Measurements from ENCODE around the gene DDA1.

Gene DDA1

DNA sequence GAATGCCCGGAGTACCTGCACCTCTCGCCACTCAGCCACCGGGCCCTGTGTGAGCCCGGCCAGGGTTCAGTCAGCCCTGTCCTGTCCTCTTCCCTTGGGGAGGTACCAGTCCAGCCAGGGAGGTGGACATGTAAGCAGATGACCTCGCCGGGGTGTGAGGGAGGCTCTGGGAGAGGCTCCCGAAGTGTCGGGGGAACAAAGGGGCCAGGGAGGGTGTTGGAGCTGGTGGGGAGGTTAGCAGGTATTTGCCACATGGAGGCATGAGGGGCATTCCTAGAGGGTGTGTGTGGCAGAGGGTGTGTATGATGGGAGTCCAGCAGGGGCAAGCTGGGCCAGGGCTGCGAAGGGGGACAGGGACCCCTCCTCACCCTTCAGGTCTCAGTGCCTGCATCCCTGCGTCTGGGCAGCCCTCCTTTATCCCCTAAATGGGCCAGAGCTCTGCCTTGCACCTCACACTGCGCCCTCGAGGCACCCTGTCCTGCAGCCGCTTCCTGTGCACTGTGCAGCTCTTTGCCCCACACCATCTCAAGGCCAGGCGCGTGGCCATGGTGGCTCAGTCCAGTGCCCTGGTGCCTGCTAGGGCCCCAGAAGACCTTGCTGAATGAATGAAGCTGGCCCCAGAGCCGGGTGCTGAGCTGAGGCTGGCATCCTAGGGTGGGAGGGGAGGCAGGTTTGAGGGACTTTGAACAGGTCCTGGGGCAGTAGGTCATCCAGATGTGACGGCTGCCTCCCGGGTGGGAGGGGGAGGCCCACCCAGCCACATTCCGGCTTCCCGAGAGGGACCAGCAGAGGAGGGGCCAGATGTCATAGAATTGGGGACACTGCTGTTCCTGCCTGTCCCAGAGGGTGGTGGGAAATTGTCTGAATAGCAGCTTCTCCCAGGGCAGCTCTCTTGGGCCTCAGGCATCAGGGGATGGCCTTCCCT is 3.1 kb downstream of the DDA1 start:
- DNase-seq, result no peak

DNA sequence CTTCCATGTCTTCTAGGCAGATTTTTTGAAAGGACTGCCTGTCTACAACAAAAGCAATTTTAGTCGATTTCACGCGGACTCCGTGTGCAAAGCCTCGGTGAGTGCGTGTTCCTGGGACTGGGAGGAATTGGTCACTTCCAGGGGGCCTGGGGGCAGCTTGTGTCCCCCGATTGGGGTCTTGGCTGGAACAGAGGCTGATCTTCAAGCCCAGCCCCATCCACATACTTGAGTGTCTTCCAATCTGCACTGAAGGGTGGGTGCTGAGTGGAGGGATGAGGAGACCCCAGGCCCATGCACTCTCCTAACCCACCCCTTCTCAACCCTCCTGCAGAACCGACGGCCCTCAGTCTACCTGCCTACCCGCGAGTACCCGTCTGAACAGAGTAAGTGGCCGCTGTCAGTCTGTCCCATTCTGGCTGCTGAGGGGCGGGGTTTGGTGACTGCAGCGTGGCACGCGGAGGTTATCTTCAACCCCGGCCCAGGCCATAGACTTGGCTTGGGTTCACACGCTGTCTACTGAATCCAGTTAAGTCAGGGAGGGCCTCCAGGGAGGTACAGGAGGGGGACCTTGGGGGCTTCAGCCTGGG is 4.7 kb downstream of the DDA1 start:
- DNase-seq, result no peak

DNA sequence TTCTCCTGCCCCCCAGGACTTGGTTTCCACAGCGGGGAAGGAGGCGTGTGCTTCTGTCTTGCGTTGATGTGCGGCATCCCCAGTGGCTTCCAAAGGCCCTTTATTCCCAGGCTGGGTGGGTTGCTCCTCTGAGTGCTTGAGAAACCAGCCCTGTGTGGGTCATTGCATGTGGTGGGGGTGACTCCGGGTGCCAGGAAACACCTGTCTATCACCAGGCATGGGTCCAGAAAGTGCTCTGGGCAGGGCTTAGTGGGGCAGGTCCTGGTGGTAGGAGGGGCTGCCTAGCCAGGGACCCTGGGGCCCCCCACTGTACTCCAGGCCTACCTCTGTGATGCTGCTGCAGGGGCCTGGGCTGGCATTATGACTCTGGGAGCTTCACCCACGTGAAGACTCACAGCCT is 9.6 kb downstream of the DDA1 start:
- no peak for DNase-seq

DNA sequence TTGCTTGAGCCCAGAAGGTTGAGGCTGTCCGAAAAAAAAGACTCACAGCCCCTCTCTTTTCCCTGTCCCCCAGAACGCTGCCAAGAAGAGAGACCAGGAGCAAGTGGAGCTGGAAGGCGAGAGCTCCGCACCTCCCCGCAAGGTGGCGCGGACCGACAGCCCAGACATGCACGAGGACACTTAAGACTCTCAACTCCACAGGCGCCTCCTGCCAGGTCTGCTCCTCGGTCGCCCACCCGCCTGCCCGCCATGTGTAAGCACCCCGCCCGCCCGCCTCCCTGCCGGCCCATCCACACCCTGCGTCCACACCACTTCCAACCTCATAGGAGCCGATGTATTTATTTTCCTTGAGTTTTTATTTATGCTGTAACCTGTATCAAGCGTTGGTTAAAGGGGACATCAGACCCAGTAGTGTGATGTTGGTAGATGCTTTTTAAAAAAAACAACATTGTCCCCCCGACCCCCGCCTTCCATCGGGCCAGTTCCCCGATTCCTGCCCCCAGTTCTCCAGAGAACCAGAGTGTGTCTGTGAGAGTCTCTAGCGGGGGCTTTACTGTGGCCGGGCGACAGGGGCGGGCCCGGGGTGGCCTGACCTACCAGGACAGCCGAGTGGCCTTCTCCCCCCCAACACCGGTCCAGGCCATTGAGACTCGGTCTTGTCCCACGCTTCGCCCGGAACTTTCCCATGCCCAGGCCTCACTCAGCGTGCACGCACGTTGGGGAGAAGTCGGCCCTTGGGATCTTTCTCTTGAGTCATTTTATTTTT is 10.3 kb downstream of the DDA1 start:
- DNase-seq, result no peak

DNA sequence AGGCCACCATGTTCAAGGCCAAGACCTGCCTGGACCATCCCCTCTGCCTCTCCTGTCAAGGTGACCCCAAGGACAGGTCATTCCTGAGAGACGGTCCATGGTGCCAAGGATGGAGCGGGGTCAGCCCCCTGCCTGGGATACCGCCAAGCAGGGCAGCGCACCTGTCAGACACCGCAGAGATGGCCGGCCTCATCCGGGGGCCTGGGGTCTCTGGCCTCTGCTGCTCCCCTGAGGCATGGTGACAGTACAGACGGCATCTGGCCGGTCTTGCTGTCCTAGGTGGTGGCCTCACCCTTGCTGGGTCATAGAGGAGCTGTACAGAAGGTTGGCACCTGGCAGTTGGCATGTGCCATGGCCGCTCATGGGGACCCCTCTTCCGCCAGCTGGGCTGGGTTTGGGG is 11.1 kb downstream of the DDA1 start:
- no peak for DNase-seq

DNA sequence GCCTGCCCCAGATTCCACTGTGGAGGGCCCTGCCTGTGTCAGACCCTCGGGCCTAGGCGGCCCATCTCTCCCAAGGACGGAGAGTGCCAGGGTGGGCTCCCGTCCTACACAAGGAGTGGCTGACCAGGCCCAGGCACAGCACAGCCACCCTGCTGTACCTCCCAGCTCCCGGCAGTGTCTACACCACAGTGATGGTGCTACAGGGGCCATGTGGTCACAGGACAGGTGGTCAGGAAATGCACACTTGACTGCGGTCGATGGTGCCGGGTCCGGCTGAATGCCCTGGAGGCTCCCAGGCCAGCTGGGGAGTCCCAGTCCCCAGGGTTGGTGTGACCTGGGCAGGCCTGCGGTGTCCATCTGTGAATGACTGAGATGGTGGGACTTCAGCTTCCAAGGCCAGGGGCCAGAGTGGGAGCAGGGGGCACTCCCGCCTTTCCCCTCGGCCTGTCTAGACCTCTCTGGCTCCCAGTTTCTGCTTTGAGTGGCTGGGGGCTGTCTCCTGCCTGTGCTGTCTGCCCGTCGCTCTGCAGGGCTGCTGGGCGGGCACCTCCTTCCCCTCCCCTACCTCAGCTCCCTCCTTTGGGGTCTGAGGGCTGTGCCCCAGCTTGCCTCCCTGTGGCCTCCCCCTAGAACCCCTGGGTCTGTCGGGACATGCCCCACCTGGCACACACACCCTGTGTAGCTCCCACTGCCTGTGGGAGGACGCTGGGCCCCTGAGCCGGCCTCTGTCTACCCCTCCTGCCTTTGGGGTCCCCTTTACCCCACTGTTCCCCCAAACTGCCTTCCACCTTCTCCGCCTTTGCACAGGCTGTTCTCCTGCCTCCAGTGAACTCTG is 12.5 kb downstream of the DDA1 start:
- no peak for DNase-seq

DNA sequence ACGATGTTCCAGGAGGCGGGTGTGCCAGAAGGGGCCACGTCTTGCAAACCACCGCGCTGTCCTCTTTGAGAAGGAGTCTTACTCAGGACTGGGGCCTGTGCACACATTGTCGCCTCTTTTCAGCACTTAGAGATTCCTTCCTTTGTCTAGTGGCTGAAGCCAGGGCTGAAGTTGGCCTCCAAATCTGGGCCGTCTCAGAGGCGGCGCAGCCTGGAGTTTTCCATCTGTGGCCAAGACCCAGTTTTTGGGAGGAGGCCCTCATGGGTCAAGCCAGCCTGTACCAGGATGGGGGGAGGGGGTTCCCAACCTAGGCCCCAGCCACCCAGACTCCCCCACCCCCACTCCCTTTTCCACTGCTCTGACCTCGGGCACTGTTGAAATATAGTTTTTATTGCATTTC is 13.5 kb downstream of the DDA1 start:
- DNase-seq, result no peak

DNA sequence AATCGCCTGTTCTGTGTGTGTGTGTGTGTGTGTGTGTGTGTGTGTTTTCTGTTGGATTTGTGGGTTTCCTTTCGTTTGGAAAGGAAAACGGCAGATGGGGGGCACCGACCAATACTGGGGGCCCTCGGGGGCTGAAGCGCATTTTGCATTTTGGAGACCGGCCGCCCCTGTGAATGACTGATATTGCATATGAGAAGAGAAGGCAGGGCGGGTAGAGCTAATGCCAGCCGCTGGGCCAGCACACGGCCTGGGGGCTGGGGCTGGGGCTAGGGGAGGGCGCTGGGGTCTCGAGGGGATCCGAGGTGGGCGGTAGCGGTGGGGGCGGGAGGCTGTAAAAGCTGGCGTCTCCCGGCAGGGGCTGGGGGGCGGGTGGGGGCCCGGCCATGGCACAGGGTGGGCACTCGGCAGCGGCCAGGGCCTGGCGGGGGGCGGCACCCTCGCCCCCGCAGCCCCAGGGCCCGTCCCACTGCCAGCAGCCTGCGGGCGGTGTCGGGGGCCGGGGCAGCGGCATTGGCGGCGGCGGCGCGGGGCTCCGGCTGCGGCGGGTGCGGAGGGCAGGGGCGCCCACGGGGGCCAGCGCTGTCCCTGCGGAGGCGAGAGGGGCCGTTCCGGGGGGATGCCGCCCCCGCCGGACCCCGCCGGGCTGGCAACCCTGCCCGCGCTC is 14.1 kb downstream of the DDA1 start:
- DNase-seq, result no peak

DNA sequence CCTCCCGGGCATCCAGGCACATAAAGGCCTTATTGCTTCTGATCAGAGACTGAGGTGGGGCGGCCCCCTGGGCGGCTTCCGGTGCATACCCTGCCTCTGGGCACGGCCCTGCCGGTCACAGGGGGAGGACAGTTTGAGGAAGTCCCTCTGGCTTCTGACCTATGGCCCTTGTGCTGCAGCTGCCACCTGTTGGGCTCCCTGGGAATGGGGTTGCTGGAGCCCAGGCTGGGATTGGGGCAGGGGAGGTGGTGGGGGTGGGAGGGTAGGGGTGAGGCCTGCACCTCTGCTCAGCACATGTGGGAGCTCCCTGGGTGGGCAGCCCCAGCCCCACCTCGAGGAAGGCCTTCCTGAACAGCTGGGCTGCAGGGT is 14.6 kb downstream of the DDA1 start:
- no peak for DNase-seq

DNA sequence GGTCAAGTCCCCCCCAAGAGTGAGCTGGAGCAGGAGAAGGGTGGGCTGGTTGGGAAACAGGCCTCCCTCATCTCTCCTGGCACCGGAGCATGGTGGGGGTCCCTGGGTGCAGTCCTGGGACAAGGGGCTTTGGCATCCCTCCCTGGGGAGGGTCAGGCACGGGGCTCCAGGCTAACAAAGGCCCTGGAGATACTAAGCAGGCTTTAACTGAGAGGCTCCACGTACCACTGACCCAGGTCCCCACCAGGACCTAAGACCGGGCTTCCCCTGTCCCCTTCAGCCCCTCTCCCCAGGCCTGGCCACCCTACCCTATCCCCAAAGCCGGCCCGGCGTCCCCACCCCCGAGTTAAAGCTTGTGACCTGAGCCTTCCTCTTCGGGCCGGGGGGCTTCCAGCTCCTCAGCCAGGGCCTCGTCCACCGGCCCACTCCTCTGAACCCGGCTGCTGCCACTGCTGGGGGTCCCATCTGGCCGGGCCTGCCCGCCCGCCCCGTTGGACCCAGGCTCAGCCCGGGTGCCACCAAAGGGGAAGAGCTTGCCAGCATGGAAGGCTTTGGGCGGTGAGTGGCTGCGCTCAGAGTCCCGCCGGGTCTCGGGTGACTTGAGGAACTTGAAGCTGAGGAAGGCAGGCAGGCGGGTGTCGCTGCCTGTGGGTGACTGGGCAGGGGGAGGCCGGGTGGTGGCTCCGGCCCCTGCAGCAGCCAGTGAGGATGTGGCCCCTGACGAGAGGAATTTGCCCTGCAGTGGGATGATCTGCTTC is 15.2 kb downstream of the DDA1 start:
- DNase-seq, result no peak

DNA sequence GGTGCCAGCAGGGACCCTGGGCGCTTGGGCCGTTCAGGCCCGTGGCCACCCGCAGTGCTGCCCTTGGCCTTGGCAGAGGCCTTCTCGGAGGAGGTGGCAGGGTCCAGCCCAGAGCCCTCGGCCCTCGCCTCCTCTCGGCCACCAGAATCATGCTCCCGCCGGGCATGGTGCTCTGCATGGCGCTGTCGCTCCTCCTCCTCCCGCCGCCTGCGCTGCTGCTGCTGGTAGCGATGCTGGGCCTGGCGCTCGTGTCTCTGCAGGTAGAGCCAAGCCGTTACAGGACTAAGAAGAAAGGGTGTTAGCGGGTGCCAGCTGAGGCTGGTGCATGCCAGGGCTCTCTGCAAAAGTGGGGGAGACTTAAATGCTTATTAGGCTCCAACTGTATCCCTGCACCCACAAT is 15.8 kb downstream of the DDA1 start:
- DNase-seq, result no peak

DNA sequence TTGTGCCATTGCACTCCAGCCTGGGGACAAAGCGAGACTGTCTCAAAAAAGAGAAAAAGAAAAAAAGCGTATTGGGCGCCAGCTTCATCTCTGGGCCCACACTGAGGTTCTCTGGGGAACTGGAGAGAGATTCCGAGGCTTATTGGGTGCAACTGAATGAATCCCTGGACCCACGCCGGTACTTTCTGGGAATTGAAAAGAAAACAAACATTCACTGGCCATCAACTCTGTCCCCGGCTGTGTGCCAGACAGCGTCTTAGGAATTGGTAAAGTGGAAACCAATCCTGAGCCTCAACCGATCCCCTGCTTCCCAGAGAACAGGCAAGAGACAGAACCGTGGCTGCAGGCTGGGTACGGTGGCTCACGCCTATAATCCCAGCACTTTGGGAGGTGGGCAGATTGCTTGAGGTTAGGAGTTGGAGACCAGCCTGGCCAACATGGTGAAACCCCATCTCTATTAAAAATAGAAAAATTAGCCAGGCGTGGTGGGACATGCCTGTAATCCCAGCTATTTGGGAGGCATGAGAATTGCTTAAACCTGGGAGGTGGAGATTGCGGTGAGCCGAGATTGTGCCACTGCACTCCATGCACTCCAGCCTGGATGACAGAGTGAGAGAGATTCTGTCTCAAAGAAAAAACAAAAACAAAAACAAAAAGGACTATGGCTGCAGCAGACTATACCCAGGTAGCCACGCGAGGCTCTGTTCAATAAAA is 16.7 kb downstream of the DDA1 start:
- DNase-seq, result no peak

DNA sequence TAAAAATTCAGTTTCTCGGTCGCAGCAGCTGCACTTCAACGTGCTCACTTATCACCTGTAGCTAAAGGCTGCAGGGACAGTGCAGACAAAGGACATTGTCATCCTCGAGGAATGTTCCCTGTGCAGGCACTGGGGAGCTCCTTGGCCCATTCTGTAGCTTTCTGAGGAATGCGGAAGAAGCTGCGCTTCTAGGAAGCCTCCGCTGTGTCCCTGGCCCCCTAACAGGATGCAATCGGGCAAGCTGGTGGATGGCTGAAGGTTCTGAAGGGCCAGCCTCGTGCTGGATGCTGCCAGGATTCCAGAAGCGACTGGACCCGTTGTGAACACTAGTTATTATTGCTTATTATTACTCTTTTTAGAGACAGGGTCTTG is 17.2 kb downstream of the DDA1 start:
- DNase-seq, result no peak

DNA sequence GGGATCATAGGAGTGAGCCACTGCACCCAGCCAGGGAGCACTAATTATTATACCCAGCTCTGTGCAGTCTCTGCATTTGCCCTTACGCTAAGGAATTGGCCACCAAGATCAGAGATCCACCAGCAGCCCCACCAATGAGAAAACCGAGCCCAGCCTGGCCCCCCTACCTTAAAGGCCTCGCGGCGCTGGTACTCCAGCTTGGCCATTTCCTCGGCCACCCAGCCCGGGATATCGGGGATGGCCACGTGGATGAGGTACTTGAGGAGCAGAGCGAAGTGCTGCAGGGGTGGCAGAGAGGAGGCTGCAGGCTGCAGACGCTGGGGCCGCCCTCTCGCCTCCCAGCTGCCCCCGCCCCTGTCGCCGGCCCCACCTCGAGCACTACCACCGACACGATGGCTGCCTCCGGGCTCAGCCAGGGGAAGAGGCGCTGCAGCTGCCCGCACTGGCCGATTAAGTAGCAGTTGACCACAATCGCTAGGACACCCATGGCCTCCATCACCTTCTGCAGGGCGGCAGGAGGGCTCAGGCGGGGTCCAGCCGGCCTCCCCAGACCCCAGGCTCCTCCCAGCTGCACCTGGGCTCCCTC is 17.8 kb downstream of the DDA1 start:
- DNase-seq, result no peak

DNA sequence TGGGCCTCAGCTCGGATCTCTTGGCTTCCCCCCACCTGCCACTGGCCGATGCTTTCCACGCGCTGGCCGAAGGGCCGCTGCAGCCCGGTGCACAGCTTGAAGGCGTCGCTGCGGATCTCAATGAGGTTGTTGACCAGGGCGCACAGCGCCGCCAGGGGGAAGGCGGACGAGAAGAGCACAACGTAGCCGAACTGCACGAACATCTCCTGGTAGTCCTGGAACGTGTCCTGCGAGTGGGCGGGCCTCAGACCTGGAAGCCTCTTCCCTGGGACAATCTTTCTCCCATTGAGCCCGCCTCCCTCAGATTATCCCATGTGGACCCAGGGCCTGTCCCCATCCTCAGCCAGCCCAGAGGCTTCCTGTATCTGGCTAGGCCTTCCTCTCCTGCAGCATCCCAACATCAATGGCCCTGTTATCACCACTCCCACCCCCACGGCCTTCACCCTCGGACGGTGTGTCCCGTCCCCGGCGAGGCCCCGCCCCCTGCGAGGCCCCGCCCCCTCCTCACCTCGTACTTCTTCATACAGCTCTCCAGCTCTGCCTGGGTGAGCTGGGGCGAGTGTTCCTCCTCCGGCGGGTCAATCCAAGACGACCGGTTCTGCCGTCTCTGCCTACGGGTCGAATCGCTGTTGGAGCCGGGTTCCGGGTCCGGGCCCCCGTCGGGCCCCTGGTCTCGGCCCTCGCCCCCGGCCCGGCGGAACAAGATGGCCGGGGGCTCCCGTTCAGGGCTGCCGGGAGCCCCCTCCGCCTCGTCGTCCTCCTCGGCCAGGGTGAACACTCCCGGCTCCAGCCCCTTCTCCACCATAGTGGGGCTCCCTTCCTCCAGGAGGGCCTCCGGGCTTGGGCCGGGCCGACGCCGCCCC is 18.5 kb downstream of the DDA1 start:
- peak; percentile 66 for DNase-seq

DNA sequence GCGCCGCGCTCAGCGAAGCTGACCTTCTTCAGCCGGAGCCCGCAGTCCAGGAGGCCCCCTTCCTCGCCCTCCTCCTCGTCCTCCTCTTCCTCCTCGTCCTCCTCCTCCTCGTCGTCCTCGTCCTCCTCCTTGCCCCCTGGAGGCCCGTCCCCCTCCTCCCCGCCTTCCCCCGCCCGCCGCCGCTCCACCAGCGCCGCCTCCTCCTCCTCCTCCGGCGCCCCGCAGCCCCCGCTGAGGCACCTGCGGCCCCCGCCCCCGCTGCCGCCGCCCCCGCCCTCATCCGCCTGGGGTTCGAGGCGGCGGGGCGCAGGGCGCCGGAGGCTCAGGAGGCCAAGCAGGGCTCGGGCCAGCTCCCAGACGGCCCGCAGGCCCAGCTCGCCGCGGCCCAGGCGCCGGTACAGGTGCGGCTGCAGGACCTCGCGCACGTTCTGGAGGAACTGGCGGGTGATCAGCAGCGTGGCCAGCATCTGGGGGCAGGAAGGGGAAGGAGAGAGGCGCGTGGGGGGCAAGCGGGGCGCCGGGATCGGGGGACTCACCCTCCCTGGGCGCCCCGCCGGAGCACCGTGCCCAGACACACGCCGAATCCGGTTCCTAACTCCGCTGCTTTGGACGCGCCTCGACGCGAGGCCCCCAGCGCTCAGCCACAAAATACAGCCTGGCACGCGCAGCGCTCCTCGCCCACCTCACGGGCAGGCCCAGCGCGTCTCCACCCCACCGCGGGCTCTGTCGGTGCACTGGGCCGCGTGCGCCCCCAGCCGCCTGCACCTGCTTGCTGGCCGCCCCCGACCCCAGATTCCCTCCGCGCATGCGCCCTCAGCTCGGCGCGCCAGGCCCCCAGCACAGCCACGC is 19.4 kb downstream of the DDA1 start:
- DNase-seq, result no peak

DNA sequence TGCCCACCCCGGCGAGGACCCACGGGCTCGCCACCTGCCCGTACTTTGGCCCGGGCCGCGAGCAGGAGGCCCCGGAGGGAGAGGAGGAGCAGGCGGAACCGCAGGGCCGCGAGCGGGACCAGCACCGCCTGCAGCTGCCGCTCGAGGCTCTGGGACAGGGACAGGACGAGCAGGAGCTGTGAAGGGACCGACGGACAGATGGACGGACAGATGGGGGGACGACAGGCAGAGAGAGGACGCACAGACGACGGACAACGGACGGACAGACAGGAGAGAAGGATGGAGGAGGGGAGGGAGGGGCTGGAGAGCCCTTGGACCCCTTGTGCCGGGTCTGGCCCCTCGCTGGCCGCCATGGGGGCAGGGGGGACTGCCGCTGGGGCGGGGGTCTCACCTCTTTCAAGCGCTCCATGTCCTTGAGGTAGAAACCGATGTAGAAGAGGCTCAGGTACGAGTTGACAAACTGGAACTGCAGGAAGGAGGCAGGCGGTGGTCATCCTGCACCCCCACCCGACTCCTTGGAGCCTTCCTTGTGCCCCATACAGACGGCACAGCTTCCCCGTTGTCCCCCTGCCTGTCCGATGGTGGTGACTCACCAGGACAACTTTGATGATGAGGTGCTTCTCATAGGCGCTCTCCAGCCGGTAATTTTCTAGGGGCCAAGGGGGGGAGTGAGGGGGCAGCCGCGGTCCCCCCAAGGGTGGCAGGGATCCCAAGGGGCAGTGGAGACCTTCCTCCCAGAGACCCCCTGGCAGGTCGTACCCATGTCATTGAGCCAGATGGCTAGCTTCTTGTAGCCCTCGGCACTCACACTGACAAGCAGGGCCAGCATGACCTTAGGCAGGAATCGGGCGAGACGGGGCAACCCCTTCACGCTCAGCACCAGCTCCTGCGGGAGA is 20.3 kb downstream of the DDA1 start:
- no peak for DNase-seq
